GM20000 (cell line): ENCODE data around the gene SLC38A7.
"Not testable (repeated sequence)": the region's sequence is repeated elsewhere in the genome, so short reads cannot be mapped to it uniquely, and the experiment has no call there.

ENCODE experiments used
- DNase-seq: peaks from one replicate; pipeline ENCODE4 v3.0.0; 2012; ENCODE audit warnings: low spot score
- TF ChIP-seq, protein P1 (sequence below): IDR thresholded peaks from 2 replicates; pipeline ENCODE4 v1.5.1; 2012; ENCODE audit warnings: mild to moderate bottlenecking, control low read depth; ENCODE audit errors: extremely low read depth, missing control alignments

The SLC38A7 gene

DNA sequence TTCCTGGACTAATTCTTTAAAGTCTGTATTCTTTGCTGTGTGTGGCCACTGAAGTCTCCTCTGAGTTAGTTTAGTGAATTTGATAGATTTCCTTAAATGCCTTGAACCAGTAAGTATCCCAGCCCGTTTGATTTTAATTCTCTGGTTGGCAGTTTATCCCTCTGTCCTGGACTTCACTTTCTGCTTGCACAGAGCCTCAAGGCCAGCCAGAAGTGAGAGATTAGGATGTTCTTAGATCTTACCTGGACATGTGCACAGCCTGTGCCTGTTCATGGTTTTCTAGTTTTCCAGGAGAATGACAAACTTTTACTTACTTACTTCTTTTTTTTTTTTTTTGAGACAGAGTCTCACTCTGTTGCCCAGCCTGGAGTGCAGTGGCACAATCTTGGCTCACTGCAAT, 10.8 kb upstream of the SLC38A7 start:
- TF ChIP-seq, protein P1, sequence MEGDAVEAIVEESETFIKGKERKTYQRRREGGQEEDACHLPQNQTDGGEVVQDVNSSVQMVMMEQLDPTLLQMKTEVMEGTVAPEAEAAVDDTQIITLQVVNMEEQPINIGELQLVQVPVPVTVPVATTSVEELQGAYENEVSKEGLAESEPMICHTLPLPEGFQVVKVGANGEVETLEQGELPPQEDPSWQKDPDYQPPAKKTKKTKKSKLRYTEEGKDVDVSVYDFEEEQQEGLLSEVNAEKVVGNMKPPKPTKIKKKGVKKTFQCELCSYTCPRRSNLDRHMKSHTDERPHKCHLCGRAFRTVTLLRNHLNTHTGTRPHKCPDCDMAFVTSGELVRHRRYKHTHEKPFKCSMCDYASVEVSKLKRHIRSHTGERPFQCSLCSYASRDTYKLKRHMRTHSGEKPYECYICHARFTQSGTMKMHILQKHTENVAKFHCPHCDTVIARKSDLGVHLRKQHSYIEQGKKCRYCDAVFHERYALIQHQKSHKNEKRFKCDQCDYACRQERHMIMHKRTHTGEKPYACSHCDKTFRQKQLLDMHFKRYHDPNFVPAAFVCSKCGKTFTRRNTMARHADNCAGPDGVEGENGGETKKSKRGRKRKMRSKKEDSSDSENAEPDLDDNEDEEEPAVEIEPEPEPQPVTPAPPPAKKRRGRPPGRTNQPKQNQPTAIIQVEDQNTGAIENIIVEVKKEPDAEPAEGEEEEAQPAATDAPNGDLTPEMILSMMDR = no peak
- no peak for DNase-seq

DNA sequence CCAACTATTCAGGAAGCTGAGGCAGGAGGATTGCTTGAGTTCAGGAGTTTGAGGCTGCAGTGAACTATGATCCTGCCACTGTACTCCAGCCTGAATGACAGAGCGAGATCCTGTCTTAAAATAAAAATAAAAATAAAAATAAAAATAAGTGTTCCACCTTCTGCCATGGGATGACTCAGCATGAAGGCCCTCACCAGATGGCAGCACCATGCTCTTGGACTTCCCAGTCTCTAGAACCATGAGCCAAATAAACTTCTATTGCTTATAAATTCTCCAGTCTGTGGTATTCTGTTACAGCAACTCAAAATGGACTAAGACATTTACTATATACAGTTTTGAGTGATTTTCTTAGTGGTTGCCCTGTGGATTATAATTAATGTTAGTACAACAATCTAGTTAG, 7.9 kb upstream of the SLC38A7 start:
- TF ChIP-seq, protein P1 = no peak
- no peak for DNase-seq

- not testable (repeated sequence) for DNase-seq
Observed at GRCh38 chr16:58686985-58687706, 2.6 kb upstream of the SLC38A7 start.

GRCh38 chr16:58685084-58685449, 497 bp upstream of the SLC38A7 start:
- TF ChIP-seq, protein P1 = no peak
- DNase-seq = peak; percentile 5

DNA sequence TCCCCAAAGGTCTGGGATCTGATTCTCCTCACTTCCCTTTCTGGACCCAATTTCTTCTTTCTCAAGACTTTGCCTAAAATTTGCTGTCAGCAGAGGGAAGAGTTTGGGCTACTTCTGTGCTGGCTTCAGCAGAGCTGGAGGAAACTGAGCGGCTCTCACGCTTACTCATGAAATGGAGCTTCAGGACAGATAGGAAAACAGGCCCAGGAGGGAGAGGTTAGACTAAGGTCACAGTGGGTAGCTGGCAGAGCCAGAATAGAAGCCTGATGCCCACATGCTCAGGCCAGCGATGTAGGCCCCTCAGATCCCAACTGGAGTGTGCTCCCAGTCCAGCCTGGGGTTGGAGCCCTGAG, 593 bp downstream of the SLC38A7 start:
- TF ChIP-seq, protein P1 = no peak
- no peak for DNase-seq

DNA sequence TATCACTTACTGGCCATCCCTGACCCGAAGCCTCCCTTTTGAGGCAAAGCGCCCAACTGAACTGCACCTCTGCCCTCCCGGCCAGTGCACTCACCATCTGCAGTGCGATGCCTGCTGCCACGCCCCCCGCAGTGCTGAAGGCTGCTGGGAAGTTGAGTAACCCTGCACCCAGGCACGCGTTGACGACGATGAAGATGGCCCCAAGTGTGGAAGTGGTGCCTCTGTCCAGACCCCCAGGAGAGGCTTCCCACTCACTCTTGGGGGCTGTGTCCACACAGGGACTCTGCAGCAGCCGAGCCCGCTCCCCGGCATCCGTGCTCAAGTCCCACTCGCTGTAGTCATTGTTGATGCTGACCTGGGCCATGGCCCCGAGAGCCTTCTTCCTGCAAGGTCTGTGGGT, 4.8 kb downstream of the SLC38A7 start:
- no peak for DNase-seq
- TF ChIP-seq, protein P1 = no peak

DNA sequence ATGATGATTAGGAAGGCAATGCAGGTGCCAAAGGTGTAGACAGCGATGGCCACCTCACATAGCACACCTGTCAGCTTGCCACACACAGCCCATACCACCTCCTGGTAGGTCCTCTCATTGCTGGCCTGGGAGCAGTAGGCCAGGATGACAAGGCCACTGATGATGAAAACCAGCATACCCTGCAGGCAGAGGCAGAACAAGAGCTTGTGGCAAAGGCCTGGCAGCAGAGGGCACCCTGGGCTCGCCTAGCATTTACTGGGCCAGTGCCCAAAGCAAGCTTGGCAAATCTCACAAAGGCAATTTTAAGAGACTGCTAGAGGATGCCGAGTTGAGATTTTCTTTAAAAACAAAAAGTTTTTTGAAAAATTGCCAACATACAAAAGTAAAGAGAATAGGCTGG, 5.9 kb downstream of the SLC38A7 start:
- DNase-seq = no peak
- TF ChIP-seq, protein P1 = no peak

DNA sequence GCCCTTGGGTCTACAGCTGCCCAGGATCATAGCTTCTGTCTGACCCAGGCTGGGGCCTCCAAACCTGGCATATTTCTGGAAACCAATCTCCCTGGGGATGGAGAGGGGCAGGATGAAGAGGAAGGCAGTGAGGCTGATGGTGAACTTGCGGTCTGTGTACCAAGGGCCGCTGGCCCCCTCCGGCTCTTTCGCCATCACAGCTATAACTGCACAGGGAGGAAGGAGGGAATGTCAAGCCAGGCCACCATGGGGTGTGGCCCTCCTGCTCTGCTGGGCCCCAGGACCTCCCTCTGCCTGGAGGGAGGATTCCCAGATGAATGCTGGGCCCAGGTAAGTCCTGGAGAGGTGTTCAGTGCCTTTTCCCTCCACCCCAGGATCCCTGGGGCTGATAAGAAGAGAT, 6.3 kb downstream of the SLC38A7 start:
- DNase-seq = no peak
- TF ChIP-seq, protein P1 = no peak
